GM12878 (cell line): ENCODE measurements around the gene RGS2. TPM values are rescaled to one million over a fixed set of nuclear protein-coding genes. Genes with fewer than 3 reads are reported as not detected.

Experiments
- ATAC-seq: fragments of 200-7000 bp; cut with Tn5 transposase; 3 replicates; pipeline ENCODE4 v1.9.1; 2020; ENCODE audit warnings: mild to moderate bottlenecking, moderate library complexity
- BruUV-seq: library from RNA; stranded (reverse); fragments of 400-500 nt; replicated peaks from 2 replicates; lab custom pipeline; 2021; lab: Mats Ljungman, UMichigan
- CTCF ChIA-PET: fragments of 300-600 bp; sonication (Branson Sonifier 250); formaldehyde crosslinking; extraction: SDS; loops from one replicate; lab custom pipeline; 2021; ENCODE audit warnings: inconsistent platforms; lab: Yijun Ruan, JAX
- POLR2A ChIA-PET: fragments of 350-600 bp; formaldehyde crosslinking; extraction: SDS; loops from one replicate; lab custom pipeline; 2021; ENCODE audit warnings: inconsistent platforms; lab: Charles Lee
- RAD21 ChIA-PET: fragments of 300-600 bp; sonication (Branson Sonifier 250); formaldehyde crosslinking; loops from one replicate; lab custom pipeline; 2023; ENCODE audit warnings: antibody characterized with exemption; ENCODE audit not compliant: unreplicated experiment; lab: Charles Lee
- SMC1A ChIA-PET: fragments of 300-600 bp; sonication (Branson Sonifier 250); formaldehyde crosslinking; loops from one replicate; lab custom pipeline; 2023; ENCODE audit not compliant: unreplicated experiment, uncharacterized antibody; lab: Charles Lee
- DNase-seq: peaks from one replicate; pipeline ENCODE4 v3.0.0-alpha.2; 2011; ENCODE audit warnings: low read depth, low spot score
- FAIRE-seq: peaks from 3 replicates; lab custom pipeline; 2011; peaks lifted over from hg19 to GRCh38; lab: Jason Lieb, UNC
- H2AFZ ChIP-seq: 2 replicates; pipeline ENCODE4 v1.6.0; 2011; ENCODE audit warnings: low read depth, low read length, control low read depth; ENCODE audit not compliant: control insufficient read depth
- H3K27ac ChIP-seq: 2 replicates; pipeline ENCODE4 v1.5.1; 2011; ENCODE audit warnings: control low read depth; ENCODE audit not compliant: control insufficient read depth, insufficient read depth
- H3K27me3 ChIP-seq, 2 experiments: replicated peaks in 1 of 2; 2 replicates each; pipeline versions ENCODE4 v1.6.0 to v1.6.1; 2011; ENCODE audit warnings: low read length in 1 of 2; ENCODE audit not compliant: control insufficient read depth in 2 of 2, insufficient read depth in 2 of 2
- H3K36me3 ChIP-seq, 2 experiments: 2 replicates each; pipeline ENCODE4 v1.5.1; 2011; ENCODE audit warnings: low read length in 1 of 2; ENCODE audit not compliant: control insufficient read depth in 2 of 2, insufficient read depth in 2 of 2
- H3K4me1 ChIP-seq: 2 replicates; pipeline ENCODE4 v1.6.1; 2011; ENCODE audit warnings: mild to moderate bottlenecking, low read length, moderate library complexity, mixed read lengths; ENCODE audit not compliant: control insufficient read depth, insufficient read depth
- H3K4me2 ChIP-seq: 2 replicates; pipeline ENCODE4 v1.6.0; 2011; ENCODE audit warnings: control low read depth; ENCODE audit not compliant: control insufficient read depth, insufficient read depth
- H3K4me3 ChIP-seq: fragments of 200-600 bp; sonication (generic); 2 replicates; pipeline ENCODE4 v1.5.1; 2016
- H3K79me2 ChIP-seq: 2 replicates; pipeline ENCODE4 v1.6.0; 2011; ENCODE audit warnings: low read length; ENCODE audit not compliant: control insufficient read depth, insufficient read depth
- H3K9ac ChIP-seq: 2 replicates; pipeline ENCODE4 v1.8.0; 2011; ENCODE audit warnings: low read length, control low read depth, mixed read lengths; ENCODE audit not compliant: control insufficient read depth, insufficient read depth
- H3K9me3 ChIP-seq: replicated peaks from 3 replicates; pipeline ENCODE4 v1.5.1; 2011; ENCODE audit warnings: mild to moderate bottlenecking, low read length; ENCODE audit not compliant: control insufficient read depth, insufficient read depth
- H4K20me1 ChIP-seq: 2 replicates; pipeline ENCODE4 v1.6.0; 2011; ENCODE audit not compliant: control insufficient read depth, insufficient read depth
- BHLHE40 ChIP-seq, 2 experiments: fragments of 450-650 bp in 1 of 2; IDR thresholded peaks; 2 replicates each; pipeline ENCODE4 v1.6.1; 2011 to 2017; ENCODE audit warnings: low read depth in 2 of 2, borderline replicate concordance in 1 of 2, improper control_type of control experiment in 1 of 2, low read length in 1 of 2, mild to moderate bottlenecking in 1 of 2
- E2F8 ChIP-seq: fragments of 450-650 bp; IDR thresholded peaks from 2 replicates; pipeline ENCODE4 v1.6.1; 2018; ENCODE audit warnings: mild to moderate bottlenecking, low read depth, moderate library complexity; ENCODE audit not compliant: partially characterized antibody
- GABPA ChIP-seq: IDR thresholded peaks from 2 replicates; pipeline ENCODE4 v1.6.1; 2014; ENCODE audit warnings: antibody characterized with exemption, low read depth, mild to moderate bottlenecking, inconsistent platforms
- IKZF2 ChIP-seq, 2 experiments: fragments of 450-650 bp; IDR thresholded peaks; 2 replicates each; pipeline ENCODE4 v1.6.1; 2017; ENCODE audit warnings: mild to moderate bottlenecking in 2 of 2, moderate library complexity in 2 of 2
- MLLT1 ChIP-seq: fragments of 450-650 bp; IDR thresholded peaks from 2 replicates; pipeline ENCODE4 v1.6.1; 2016; ENCODE audit warnings: mild to moderate bottlenecking
- PRDM15 ChIP-seq: fragments of 450-650 bp; formaldehyde crosslinking; IDR thresholded peaks from 2 replicates; pipeline ENCODE4 v1.4.0; 2020; ENCODE audit warnings: mild to moderate bottlenecking, moderate library complexity
- SMAD1 ChIP-seq: fragments of 450-650 bp; IDR thresholded peaks from 2 replicates; pipeline ENCODE4 v1.6.1; 2018; ENCODE audit warnings: mild to moderate bottlenecking, low read depth; ENCODE audit not compliant: partially characterized antibody
- SUZ12 ChIP-seq: fragments of 200-600 bp; sonication (generic); IDR thresholded peaks from one replicate; pipeline ENCODE4 v1.6.1; 2018; ENCODE audit warnings: antibody characterized with exemption, mild to moderate bottlenecking; ENCODE audit not compliant: unreplicated experiment
- WGBS: methylation state at CpG from one replicate; pipeline ENCODE4 v1.1.6; 2016; ENCODE audit warnings: low lambda C conversion rate; ENCODE audit not compliant: insufficient replicate concordance, insufficient coverage; ENCODE audit errors: missing lambda C conversion rate; 5-methylcytosine and 5-hydroxymethylcytosine counted together
- in situ Hi-C: fragments of 300-500 bp; cut with MboI; formaldehyde crosslinking; loops from 9 replicates; pipeline ENCODE4 v1.14.3; 2018; ENCODE audit warnings: mixed read lengths
- intact Hi-C: fragments of 100-400 bp; cut with micrococcal nuclease; formaldehyde crosslinking; loops from one replicate; pipeline ENCODE4 v1.14.2; 2022; ENCODE audit not compliant: unreplicated experiment
- polyA plus RNA-seq, 11 experiments: library from polyadenylated mRNA; depleted of rRNA in 4 of 11; unstranded in 6 of 11; stranded (reverse) in 5 of 11; fragments of >200 nt; fragmentation: Nextera tagmentation in 4 of 11; fragmentation: Illumina TruSeq in 1 of 11; extraction: Ambion mirVana in 4 of 11; extraction: Trizol in 1 of 11; gene quantifications; 1 replicate in 1 of 11; 2 replicates in 10 of 11; pipeline versions ENCODE4 v1.2.1 to v1.2.3, GENCODE V29; 2011 to 2016; ENCODE audit warnings: inconsistent platforms in 2 of 11, missing spikeins in 2 of 11, low read depth in 1 of 11
- total RNA-seq, 4 experiments: library from RNA; depleted of rRNA in 3 of 4; stranded (reverse); fragments of >200 nt in 3 of 4; fragmentation: Illumina TruSeq in 1 of 4; extraction: Trizol in 1 of 4; gene quantifications; 2 replicates each; pipeline versions ENCODE4 v1.2.1 to v1.2.3, GENCODE V29; 2013 to 2021

Gene RGS2
- total and polyA plus RNA-seq, 10 of the 15 experiments (the other 5 are each of a cell fraction or from before 2014, with no cell fraction given), result 0.27 to 2.3 (median 0.98) TPM

- DNase-seq (no peak), ATAC-seq (no peak), FAIRE-seq (no peak)
- no peak overlapping the region for H3K27ac ChIP-seq
- 14% methylated on average over 3 of the region's 3 CpGs for WGBS
- no peak for TF ChIP-seq PRDM15 (CRISPR knock-in tag)
- TF ChIP-seq SUZ12, result no peak
- BruUV-seq, result no TSS peak
- ChIA-PET POLR2A (no interaction called here), CTCF (no interaction called here), RAD21 (no interaction called here), SMC1A (no interaction called here)
- H3K27me3 ChIP-seq, result no peaks in the 10 kb centered on the region
- no peaks in the 10 kb centered on the region; the same call in 2 of the 3 replicates for H3K9me3 ChIP-seq
- no peak overlapping the region for H3K4me2 ChIP-seq
- no peaks in the 10 kb centered on the region for H4K20me1 ChIP-seq
- in situ Hi-C loops, result no loop called here
- H3K36me3 ChIP-seq, result no peaks in the 10 kb centered on the region
- H3K79me2 ChIP-seq, result no peaks in the 10 kb centered on the region
- H3K4me3 ChIP-seq, result no peak overlapping the region
- H3K9ac ChIP-seq, result no peak overlapping the region
- intact Hi-C loops, result no loop called here
- no peak overlapping the region for H2AFZ ChIP-seq
- H3K4me1 ChIP-seq, result no peaks in the 10 kb centered on the region
Observed at GRCh38 chr1:192776998-192777397, 31.8 kb upstream of the RGS2 start.

- Histone ChIP-seq H3K79me2 (no peaks in the 10 kb centered on the region), H3K9ac (no peak overlapping the region), H3K27me3 (no peaks in the 10 kb centered on the region), H3K27ac (no peak overlapping the region), H4K20me1 (no peaks in the 10 kb centered on the region), H3K4me2 (no peak overlapping the region), H3K36me3 (no peaks in the 10 kb centered on the region), H2AFZ (no peak overlapping the region), H3K4me3 (no peak overlapping the region), H3K9me3 (no peaks in the 10 kb centered on the region; the same call in 2 of the 3 replicates), H3K4me1 (no peaks in the 10 kb centered on the region)
- ChIA-PET RAD21 (no interaction called here), CTCF (interaction anchor here (1.2 kb wide), 1 partner anchor 309 kb away, joined by 3 read pairs; no protein-coding TSS in a partner anchor), SMC1A (no interaction called here), POLR2A (no interaction called here)
- no TSS peak for BruUV-seq
- in situ Hi-C loops, result no loop called here
- DNase-seq (no peak), ATAC-seq (no peak), FAIRE-seq (no peak)
- WGBS, result 32% methylated on average over 6 of the region's 6 CpGs
- intact Hi-C loops, result no loop called here
- TF ChIP-seq E2F8 (no peak), IKZF2 (IDR thresholded peaks at IDR 0.05) (no peak), GABPA (no peak), BHLHE40 (IDR thresholded peaks at IDR 0.05; ENCODE audit: borderline replicate concordance in 1 of 2, low read depth in 2 of 2, low read length in 1 of 2) (no peak), SMAD1 (no peak), MLLT1 (no peak)
Observed at GRCh38 chr1:192783791-192784190, 25.0 kb upstream of the RGS2 start.
